GM19025 (cell line): Measurements from ENCODE around the gene PIK3R1.
A peak's percentile ranks its signal among the peaks of the same experiment; 100 is the strongest.

Source experiments
- ATAC-seq: cut with Tn5 transposase; IDR thresholded peaks from one replicate; pipeline ENCODE4 v1.9.1; 2021; ENCODE audit warnings: mild to moderate bottlenecking, low read depth, moderate library complexity; ENCODE audit not compliant: unreplicated experiment

Gene PIK3R1

GRCh38 chr5:68215208-68215897 is at the start of gene PIK3R1:
Gene PIK3R1, plus strand, starts transcription at chr5:68215756. Its CDS starts 10,920 bp downstream, at chr5:68226676.
- peak; percentile 81 for ATAC-seq

- ATAC-seq = no peak
Observed at GRCh38 chr5:68167195-68167651, 48.3 kb upstream of the PIK3R1 start.

- ATAC-seq = no peak
Observed at GRCh38 chr5:68169903-68170302, 45.7 kb upstream of the PIK3R1 start.

- no peak for ATAC-seq
Observed at GRCh38 chr5:68170826-68171558, 44.6 kb upstream of the PIK3R1 start.

GRCh38 chr5:68172314-68172713 is 43.2 kb upstream of the PIK3R1 start:
- no peak for ATAC-seq

- ATAC-seq = no peak
Observed at GRCh38 chr5:68173007-68173406, 42.5 kb upstream of the PIK3R1 start.

GRCh38 chr5:68176253-68176652 is 39.3 kb upstream of the PIK3R1 start:
- no peak for ATAC-seq

- ATAC-seq = no peak
Observed at GRCh38 chr5:68176802-68177479, 38.6 kb upstream of the PIK3R1 start.

GRCh38 chr5:68177676-68178075 is 37.9 kb upstream of the PIK3R1 start:
- ATAC-seq = no peak

GRCh38 chr5:68178579-68178978 is 37.0 kb upstream of the PIK3R1 start:
- ATAC-seq = no peak

GRCh38 chr5:68180121-68181038 is 35.2 kb upstream of the PIK3R1 start:
- peak; percentile 47 for ATAC-seq

- ATAC-seq = no peak
Observed at GRCh38 chr5:68181039-68181599, 34.4 kb upstream of the PIK3R1 start.

GRCh38 chr5:68182094-68182493 is 33.5 kb upstream of the PIK3R1 start:
- ATAC-seq = no peak

- no peak for ATAC-seq
Observed at GRCh38 chr5:68182534-68182933, 33.0 kb upstream of the PIK3R1 start.

GRCh38 chr5:68187268-68188055 is 28.1 kb upstream of the PIK3R1 start:
- ATAC-seq = no peak

GRCh38 chr5:68189171-68189570 is 26.4 kb upstream of the PIK3R1 start:
- ATAC-seq = no peak

GRCh38 chr5:68189613-68190012 is 25.9 kb upstream of the PIK3R1 start:
- no peak for ATAC-seq

- ATAC-seq = no peak
Observed at GRCh38 chr5:68190619-68191018, 24.9 kb upstream of the PIK3R1 start.

- ATAC-seq = no peak
Observed at GRCh38 chr5:68191083-68191791, 24.3 kb upstream of the PIK3R1 start.
